T-helper 2 cell treated with Interferon-gamma antibody and Interleukin-4, amounts not matched to agents 5 μg/mL and 100 μg/mL, for 36 hours (primary cell): ENCODE results near the gene HMHB1.

Experiments
- DNase-seq: peaks from one replicate; pipeline ENCODE4 v3.0.0; 2021; ENCODE audit warnings: low spot score
- H3K27ac Mint-ChIP-seq: one replicate; pipeline ENCODE4 v1.8.0; 2021; ENCODE audit warnings: mild to moderate bottlenecking, mixed read lengths
- H3K27me3 Mint-ChIP-seq: one replicate; pipeline ENCODE4 v1.8.0; 2021; ENCODE audit warnings: low read depth, mixed read lengths
- H3K36me3 Mint-ChIP-seq: one replicate; pipeline ENCODE4 v1.8.0; 2021; ENCODE audit warnings: low read depth, mixed read lengths
- H3K4me1 Mint-ChIP-seq: one replicate; pipeline ENCODE4 v1.8.0; 2021; ENCODE audit warnings: low read depth, mixed read lengths
- H3K4me3 Mint-ChIP-seq: one replicate; pipeline ENCODE4 v1.8.0; 2022; ENCODE audit warnings: mild to moderate bottlenecking, moderate library complexity, mixed read lengths
- H3K9me3 Mint-ChIP-seq: one replicate; pipeline ENCODE4 v1.8.0; 2021; ENCODE audit warnings: mixed read lengths

Gene HMHB1

GRCh38 chr5:143812085-143812705 lies at the start of gene HMHB1:
TSS of gene HMHB1 (plus strand) at chr5:143812161.
- DNase-seq: no peak
- peak within 1 kb of the TSS; percentile 63 for H3K4me3 Mint-ChIP-seq
- peaks cover 4% of the 10 kb centered on the region for H3K27me3 Mint-ChIP-seq
- no peaks in the 10 kb centered on the region for H3K36me3 Mint-ChIP-seq
- peak within 1 kb of the TSS; percentile 58 for H3K27ac Mint-ChIP-seq
- peaks cover 4% of the 10 kb centered on the region for H3K9me3 Mint-ChIP-seq
- peaks cover 11% of the 10 kb centered on the region for H3K4me1 Mint-ChIP-seq

- H3K36me3 Mint-ChIP-seq: no peaks in the 10 kb centered on the region
- no peak for DNase-seq
- no peak overlapping the region for H3K27ac Mint-ChIP-seq
- H3K9me3 Mint-ChIP-seq: peaks cover 15% of the 10 kb centered on the region
- H3K4me1 Mint-ChIP-seq: peaks cover 16% of the 10 kb centered on the region
- peaks cover 6% of the 10 kb centered on the region for H3K27me3 Mint-ChIP-seq
- no peak overlapping the region for H3K4me3 Mint-ChIP-seq
Measured at GRCh38 chr5:143762636-143763220, 49.2 kb upstream of the HMHB1 start.

GRCh38 chr5:143767162-143767561 lies 44.8 kb upstream of the HMHB1 start:
- H3K4me3 Mint-ChIP-seq: no peak overlapping the region
- H3K4me1 Mint-ChIP-seq: peaks cover 3% of the 10 kb centered on the region
- H3K27ac Mint-ChIP-seq: no peak overlapping the region
- H3K9me3 Mint-ChIP-seq: peaks cover 9% of the 10 kb centered on the region
- no peaks in the 10 kb centered on the region for H3K36me3 Mint-ChIP-seq
- DNase-seq: no peak
- peaks cover 11% of the 10 kb centered on the region for H3K27me3 Mint-ChIP-seq

DNA sequence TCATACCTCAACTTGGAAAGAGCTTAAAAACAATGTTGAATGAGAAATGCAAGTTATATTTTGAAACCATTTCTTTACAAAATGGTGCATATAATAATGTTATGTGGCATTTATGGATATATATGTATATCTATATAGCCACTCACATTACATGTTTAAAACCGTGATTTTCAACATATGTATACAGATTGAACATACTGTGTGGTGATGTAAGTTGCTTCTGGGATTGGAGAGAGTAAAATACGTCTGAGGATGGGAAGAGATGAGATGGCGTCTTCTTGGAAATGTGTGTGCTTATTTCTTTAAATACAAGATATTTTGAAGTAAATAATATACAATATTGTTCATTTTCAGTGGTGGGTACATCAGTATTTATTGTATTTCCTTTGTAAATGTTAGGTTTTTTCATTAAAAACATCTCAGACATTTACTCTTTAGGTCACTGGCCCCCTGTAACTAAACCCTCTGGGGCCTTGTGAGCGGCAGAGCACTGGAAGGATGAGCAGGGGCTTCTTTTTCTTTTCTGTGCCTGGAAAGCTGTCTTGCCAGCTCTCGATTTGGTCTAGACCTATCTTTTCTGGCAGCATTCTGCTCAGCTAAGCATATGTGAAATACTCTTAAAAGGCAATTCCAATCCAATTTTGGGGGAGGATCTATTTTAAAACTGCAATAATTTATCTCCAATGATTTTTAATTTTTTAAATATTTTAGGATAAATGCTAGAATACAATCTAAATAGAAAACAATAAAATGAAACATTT lies 42.8 kb upstream of the HMHB1 start:
- no peak for DNase-seq
- Mint-ChIP-seq H3K27me3 (peaks cover 11% of the 10 kb centered on the region), H3K4me1 (peaks cover 3% of the 10 kb centered on the region), H3K27ac (no peak overlapping the region), H3K4me3 (no peak overlapping the region), H3K36me3 (no peaks in the 10 kb centered on the region), H3K9me3 (no peaks in the 10 kb centered on the region)

- H3K4me3 Mint-ChIP-seq: no peak overlapping the region
- H3K27me3 Mint-ChIP-seq: peaks cover 10% of the 10 kb centered on the region
- no peak overlapping the region for H3K27ac Mint-ChIP-seq
- no peak for DNase-seq
- H3K36me3 Mint-ChIP-seq: no peaks in the 10 kb centered on the region
- H3K4me1 Mint-ChIP-seq: peaks cover 5% of the 10 kb centered on the region
- H3K9me3 Mint-ChIP-seq: no peaks in the 10 kb centered on the region
Measured at GRCh38 chr5:143770450-143770849, 41.5 kb upstream of the HMHB1 start.

GRCh38 chr5:143771189-143771588 lies 40.8 kb upstream of the HMHB1 start:
- peaks cover 5% of the 10 kb centered on the region for H3K4me1 Mint-ChIP-seq
- H3K36me3 Mint-ChIP-seq: no peaks in the 10 kb centered on the region
- H3K9me3 Mint-ChIP-seq: no peaks in the 10 kb centered on the region
- H3K27me3 Mint-ChIP-seq: peaks cover 8% of the 10 kb centered on the region
- H3K4me3 Mint-ChIP-seq: no peak overlapping the region
- DNase-seq: no peak
- no peak overlapping the region for H3K27ac Mint-ChIP-seq

DNA sequence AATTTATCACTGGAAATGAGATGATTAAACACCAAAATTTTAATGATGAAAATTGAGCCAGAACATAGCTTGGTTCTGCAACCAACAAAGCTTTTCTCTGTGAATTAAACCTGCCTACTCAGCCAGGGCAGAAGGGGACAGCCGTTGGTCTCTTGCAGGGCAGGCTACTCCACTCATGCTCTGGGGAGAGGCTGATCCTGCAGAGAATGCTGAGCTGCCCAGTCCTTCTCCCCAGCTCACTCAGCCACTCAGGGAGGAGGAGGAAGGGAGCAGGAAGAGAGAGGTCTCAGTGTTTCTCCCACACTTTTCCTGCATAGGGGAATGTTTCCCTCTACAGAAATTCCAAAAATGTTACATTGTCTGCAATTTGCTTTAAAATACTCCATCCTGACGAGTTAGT lies 40.4 kb upstream of the HMHB1 start:
- H3K36me3 Mint-ChIP-seq: no peaks in the 10 kb centered on the region
- peaks cover 5% of the 10 kb centered on the region for H3K4me1 Mint-ChIP-seq

GRCh38 chr5:143772621-143773020 lies 39.3 kb upstream of the HMHB1 start:
- Mint-ChIP-seq H3K27me3 (peaks cover 6% of the 10 kb centered on the region), H3K4me3 (no peak overlapping the region), H3K9me3 (no peaks in the 10 kb centered on the region), H3K27ac (no peak overlapping the region), H3K4me1 (peaks cover 5% of the 10 kb centered on the region), H3K36me3 (no peaks in the 10 kb centered on the region)
- no peak for DNase-seq

More for the DNA sequence above, 40.4 kb upstream of the HMHB1 start:
- Mint-ChIP-seq H3K27ac (no peak overlapping the region), H3K27me3 (peaks cover 6% of the 10 kb centered on the region), H3K4me3 (no peak overlapping the region), H3K9me3 (no peaks in the 10 kb centered on the region)
- DNase-seq: no peak

DNA sequence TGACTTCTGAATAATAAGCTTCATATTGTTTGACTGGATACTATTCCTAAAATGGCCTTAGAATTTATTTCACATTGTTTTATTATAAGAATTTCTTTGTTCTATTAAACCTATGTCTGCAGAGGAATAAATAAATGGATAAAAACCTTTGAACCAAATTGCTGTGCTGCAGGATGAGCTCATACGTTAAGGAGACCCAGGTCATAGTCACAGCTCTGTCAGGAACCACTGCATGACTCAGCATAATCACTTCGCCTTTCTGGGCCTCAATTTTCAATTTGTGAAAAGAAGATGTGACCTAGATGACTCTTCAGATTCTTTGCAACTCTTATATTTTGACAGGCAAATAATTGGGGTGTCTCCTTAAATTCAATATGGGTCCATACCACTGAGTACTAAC lies 36.7 kb upstream of the HMHB1 start:
- H3K27ac Mint-ChIP-seq: no peak overlapping the region
- H3K36me3 Mint-ChIP-seq: no peaks in the 10 kb centered on the region
- no peaks in the 10 kb centered on the region for H3K9me3 Mint-ChIP-seq
- DNase-seq: no peak
- no peak overlapping the region for H3K4me3 Mint-ChIP-seq
- H3K4me1 Mint-ChIP-seq: peaks cover 5% of the 10 kb centered on the region
- no peaks in the 10 kb centered on the region for H3K27me3 Mint-ChIP-seq

DNA sequence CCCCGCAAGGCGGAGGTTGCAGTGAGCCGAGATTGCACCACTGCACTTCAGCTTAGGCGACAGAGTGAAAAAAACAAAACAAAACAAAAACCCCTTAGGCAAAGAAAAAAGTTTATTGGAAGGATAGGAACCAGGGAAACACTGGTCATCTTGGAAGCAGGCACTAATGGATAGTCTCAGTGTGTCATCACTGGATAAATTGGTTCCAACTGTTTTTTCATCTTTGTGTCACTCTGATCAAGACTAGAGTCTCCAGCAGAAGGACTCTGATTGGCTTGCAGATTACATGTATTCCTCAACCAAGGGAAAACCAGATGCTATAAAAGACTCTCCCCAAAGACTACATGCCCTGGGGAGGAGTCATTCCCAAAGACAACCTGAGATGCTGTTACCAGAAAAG lies 35.0 kb upstream of the HMHB1 start:
- H3K27ac Mint-ChIP-seq: no peak overlapping the region
- no peak overlapping the region for H3K4me3 Mint-ChIP-seq
- no peaks in the 10 kb centered on the region for H3K9me3 Mint-ChIP-seq
- no peaks in the 10 kb centered on the region for H3K27me3 Mint-ChIP-seq
- peaks cover 2% of the 10 kb centered on the region for H3K4me1 Mint-ChIP-seq
- no peak for DNase-seq
- H3K36me3 Mint-ChIP-seq: no peaks in the 10 kb centered on the region

GRCh38 chr5:143779506-143779905 lies 32.5 kb upstream of the HMHB1 start:
- Mint-ChIP-seq H3K9me3 (no peaks in the 10 kb centered on the region), H3K4me1 (peaks cover 2% of the 10 kb centered on the region), H3K27me3 (peaks cover 2% of the 10 kb centered on the region), H3K4me3 (no peak overlapping the region), H3K36me3 (no peaks in the 10 kb centered on the region), H3K27ac (no peak overlapping the region)
- no peak for DNase-seq

DNA sequence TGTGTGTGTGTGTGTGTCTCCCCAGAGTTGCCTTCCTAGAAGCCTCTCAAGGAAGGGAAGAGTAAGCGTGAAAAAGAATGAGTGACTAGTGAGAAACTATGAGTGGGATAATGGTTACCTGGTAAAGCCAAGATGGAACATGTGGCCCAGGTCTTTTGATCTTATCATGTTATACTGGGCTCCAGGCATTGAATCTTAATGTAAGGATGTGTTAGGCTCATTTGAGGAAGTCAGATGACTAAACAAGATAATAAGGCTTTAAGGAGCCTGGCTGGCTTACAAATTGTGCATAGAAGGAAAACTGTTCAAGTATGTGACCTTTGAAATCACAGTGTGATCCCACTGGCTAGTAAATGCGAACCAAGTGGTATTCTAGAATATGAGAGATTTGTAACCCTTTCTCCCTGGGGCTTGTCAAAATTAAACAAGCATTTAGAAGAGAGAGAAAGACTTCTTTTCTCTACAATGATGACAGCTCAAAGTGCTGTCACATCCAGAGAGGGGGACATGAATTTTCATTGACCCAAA lies 29.9 kb upstream of the HMHB1 start:
- no peaks in the 10 kb centered on the region for H3K4me1 Mint-ChIP-seq
- DNase-seq: no peak
- peaks cover 8% of the 10 kb centered on the region for H3K27me3 Mint-ChIP-seq
- no peaks in the 10 kb centered on the region for H3K36me3 Mint-ChIP-seq
- H3K9me3 Mint-ChIP-seq: no peaks in the 10 kb centered on the region
- no peak overlapping the region for H3K4me3 Mint-ChIP-seq
- H3K27ac Mint-ChIP-seq: no peak overlapping the region

- no peaks in the 10 kb centered on the region for H3K36me3 Mint-ChIP-seq
- no peaks in the 10 kb centered on the region for H3K9me3 Mint-ChIP-seq
- H3K27ac Mint-ChIP-seq: no peak overlapping the region
- no peaks in the 10 kb centered on the region for H3K4me1 Mint-ChIP-seq
- peaks cover 8% of the 10 kb centered on the region for H3K27me3 Mint-ChIP-seq
- H3K4me3 Mint-ChIP-seq: no peak overlapping the region
- DNase-seq: no peak
Measured at GRCh38 chr5:143782588-143783386, 29.2 kb upstream of the HMHB1 start.

GRCh38 chr5:143788401-143788800 lies 23.6 kb upstream of the HMHB1 start:
- no peaks in the 10 kb centered on the region for H3K9me3 Mint-ChIP-seq
- no peak overlapping the region for H3K4me3 Mint-ChIP-seq
- no peak for DNase-seq
- H3K27me3 Mint-ChIP-seq: peaks cover 11% of the 10 kb centered on the region
- H3K36me3 Mint-ChIP-seq: no peaks in the 10 kb centered on the region
- H3K27ac Mint-ChIP-seq: no peak overlapping the region
- peaks cover 7% of the 10 kb centered on the region for H3K4me1 Mint-ChIP-seq
